ENCODE results near the gene EPO.

DNA sequence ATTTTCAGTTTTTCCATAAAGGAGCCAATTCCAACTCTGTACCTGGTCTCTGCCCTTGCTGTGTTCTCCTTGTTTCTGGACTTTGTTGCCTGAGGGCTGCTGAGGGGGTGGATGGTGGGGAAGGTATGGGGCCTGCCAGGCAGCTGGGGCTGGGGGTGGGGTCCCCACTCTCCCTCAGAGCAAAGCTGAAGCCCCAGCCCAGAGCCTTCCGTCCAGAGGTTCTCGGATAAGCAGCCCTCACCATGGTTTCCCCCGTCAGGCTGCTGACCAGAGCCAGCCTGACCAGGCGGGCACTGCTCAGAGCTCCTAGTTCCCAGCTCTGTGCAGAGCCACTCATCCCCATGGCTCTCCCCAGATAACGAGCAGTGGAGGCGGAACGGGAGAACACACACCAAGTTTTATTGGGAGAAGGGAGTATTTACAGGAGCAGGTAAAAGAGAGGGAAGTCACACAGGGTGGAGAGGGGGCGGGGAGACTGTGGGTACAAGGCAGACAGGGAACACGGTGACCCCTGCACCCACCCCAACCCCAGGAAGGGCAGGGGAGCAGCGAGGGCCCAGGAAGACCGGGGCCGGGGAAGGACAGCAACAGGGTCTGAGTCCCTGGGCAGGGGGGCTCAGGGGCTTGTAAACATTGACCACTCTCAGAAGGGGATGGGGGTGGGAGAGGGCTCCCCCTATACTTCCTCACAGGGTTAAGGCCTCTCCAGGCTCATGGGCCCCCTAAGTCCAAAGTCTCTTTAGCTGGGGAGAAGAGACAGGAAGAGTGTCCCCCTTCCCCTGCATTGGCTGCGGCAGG is 40.9 kb upstream of the EPO start:
- TF ChIP-seq, protein P1, sequence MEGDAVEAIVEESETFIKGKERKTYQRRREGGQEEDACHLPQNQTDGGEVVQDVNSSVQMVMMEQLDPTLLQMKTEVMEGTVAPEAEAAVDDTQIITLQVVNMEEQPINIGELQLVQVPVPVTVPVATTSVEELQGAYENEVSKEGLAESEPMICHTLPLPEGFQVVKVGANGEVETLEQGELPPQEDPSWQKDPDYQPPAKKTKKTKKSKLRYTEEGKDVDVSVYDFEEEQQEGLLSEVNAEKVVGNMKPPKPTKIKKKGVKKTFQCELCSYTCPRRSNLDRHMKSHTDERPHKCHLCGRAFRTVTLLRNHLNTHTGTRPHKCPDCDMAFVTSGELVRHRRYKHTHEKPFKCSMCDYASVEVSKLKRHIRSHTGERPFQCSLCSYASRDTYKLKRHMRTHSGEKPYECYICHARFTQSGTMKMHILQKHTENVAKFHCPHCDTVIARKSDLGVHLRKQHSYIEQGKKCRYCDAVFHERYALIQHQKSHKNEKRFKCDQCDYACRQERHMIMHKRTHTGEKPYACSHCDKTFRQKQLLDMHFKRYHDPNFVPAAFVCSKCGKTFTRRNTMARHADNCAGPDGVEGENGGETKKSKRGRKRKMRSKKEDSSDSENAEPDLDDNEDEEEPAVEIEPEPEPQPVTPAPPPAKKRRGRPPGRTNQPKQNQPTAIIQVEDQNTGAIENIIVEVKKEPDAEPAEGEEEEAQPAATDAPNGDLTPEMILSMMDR (IDR thresholded peaks at IDR 0.05; ENCODE audit: low read length), result no peak
- TF ChIP-seq EZH2 (optimal IDR thresholded peaks at IDR 0.05; ENCODE audit: low read depth, low read length), result no peak
